ENCODE measurements around the gene MTFR2. TPM values are rescaled to one million over a fixed set of nuclear protein-coding genes. Genes with fewer than 3 reads are reported as not detected.

MTFR2 gene
- total RNA-seq, 6 experiments from 2014 or later = 2.6 to 6.8 (median 6.3) TPM

DNA sequence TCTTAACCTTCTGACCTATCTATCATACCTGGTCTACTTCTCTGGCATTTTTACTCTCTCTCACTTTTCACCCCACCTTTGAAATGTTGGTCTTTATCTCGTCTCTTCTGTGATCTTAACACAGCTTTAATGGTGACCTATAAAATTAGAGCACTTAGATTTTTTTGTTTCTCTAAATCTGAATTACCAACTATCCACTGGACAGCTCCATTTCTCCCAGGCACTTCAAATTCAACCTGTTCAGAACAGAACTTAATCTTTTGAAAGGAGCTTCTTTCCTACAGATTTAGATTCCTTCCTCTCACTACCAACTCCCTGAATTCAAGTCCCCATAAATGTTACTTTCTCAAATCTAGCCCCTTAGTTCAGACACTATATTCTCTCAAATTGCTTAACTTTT is 15.0 kb upstream of the MTFR2 start:
- H3K27ac Mint-ChIP-seq = peak overlapping the region; percentile 15; the same call in 1 of the 2 replicates
- TF ChIP-seq, protein P1, sequence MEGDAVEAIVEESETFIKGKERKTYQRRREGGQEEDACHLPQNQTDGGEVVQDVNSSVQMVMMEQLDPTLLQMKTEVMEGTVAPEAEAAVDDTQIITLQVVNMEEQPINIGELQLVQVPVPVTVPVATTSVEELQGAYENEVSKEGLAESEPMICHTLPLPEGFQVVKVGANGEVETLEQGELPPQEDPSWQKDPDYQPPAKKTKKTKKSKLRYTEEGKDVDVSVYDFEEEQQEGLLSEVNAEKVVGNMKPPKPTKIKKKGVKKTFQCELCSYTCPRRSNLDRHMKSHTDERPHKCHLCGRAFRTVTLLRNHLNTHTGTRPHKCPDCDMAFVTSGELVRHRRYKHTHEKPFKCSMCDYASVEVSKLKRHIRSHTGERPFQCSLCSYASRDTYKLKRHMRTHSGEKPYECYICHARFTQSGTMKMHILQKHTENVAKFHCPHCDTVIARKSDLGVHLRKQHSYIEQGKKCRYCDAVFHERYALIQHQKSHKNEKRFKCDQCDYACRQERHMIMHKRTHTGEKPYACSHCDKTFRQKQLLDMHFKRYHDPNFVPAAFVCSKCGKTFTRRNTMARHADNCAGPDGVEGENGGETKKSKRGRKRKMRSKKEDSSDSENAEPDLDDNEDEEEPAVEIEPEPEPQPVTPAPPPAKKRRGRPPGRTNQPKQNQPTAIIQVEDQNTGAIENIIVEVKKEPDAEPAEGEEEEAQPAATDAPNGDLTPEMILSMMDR (IDR thresholded peaks at IDR 0.05) = no peak
- H3K36me3 Mint-ChIP-seq (ENCODE audit: low read depth) = peaks cover 43% of the 10 kb centered on the region
- H3K4me3 Mint-ChIP-seq = no peak overlapping the region
- no peaks in the 10 kb centered on the region for H3K27me3 Mint-ChIP-seq (ENCODE audit: insufficient read depth)
- H3K9me3 Mint-ChIP-seq = no peaks in the 10 kb centered on the region
- H3K4me1 Mint-ChIP-seq (ENCODE audit: low read depth) = no peaks in the 10 kb centered on the region
- no peak for DNase-seq

DNA sequence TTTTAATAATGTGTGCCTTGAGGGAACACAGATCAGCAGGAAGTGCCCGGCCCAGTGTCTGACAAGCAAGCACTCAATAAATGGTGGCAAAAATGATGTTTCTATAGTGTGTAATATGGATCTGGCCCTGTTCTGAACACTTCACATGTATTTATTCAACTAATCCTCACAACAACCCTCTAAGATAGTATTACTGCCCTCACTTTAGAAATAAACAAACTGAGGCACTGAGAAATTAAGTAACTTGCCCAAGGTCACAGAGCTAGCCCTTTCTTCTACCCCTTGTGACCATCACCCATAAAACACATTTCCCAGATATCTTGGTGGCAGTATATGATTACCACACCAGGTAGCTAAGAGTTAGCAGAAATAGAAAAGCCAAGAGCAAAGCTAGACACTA is 12.8 kb upstream of the MTFR2 start:
- TF ChIP-seq, protein P1 (IDR thresholded peaks at IDR 0.05) = no peak
- no peak for DNase-seq
- Mint-ChIP-seq H3K27me3 (ENCODE audit: insufficient read depth) (no peaks in the 10 kb centered on the region), H3K36me3 (ENCODE audit: low read depth) (peaks cover 35% of the 10 kb centered on the region), H3K27ac (no peak overlapping the region), H3K9me3 (no peaks in the 10 kb centered on the region), H3K4me1 (ENCODE audit: low read depth) (no peaks in the 10 kb centered on the region), H3K4me3 (no peak overlapping the region)

DNA sequence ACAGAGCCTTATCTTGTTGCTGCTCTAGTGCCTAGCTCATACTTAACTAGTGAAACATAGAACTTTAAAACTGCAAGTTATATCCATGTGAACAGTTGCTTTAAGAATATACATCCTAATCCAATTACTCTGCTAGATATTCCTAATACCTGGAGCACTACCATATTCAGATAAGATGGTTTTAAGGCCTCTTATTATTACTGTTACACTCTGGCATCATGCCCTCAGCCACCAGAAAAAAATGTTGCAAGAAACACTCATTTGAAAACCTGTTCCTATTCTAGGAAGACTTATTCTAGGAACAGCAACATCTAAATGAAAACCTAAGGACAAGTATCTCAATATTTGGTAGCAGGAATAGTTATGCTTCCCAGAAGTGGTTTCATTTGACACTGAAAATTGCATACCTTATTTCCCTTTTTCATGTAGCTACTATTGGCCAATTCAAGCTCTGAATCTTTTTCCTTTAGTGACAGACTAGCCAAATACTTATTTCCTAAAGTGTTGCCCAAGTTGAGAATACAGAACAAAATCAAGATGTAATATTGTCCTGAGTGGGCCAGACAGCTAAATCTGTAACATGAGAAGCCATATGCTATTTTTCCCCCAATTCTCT is 4.8 kb upstream of the MTFR2 start:
- Mint-ChIP-seq H3K27ac (no peak overlapping the region), H3K9me3 (no peaks in the 10 kb centered on the region), H3K4me3 (no peak overlapping the region), H3K27me3 (ENCODE audit: insufficient read depth) (peaks cover under 1% of the 10 kb centered on the region; the same call in 1 of the 2 replicates), H3K36me3 (ENCODE audit: low read depth) (peaks cover 7% of the 10 kb centered on the region; the same call in 1 of the 2 replicates), H3K4me1 (ENCODE audit: low read depth) (peaks cover 27% of the 10 kb centered on the region)
- TF ChIP-seq, protein P1 (IDR thresholded peaks at IDR 0.05) = no peak
- no peak for DNase-seq

DNA sequence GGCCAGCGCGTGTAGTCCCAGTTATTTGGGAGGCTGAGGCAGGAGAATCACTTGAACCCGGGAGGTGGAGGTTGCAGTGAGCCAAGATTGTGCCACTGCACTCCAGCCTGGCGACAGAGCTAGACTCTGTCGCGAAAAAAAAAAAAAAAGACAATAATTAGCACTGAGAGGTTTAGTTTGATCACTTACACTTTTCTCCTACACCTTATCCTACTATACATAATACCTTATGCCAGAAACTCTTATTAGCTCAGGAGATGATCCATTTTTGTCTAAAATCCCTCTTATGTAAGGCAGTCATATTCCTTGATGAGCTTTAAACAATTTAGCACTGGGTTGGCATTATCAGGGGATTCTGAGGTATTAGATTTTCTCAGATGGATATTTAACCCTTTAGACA is 3.6 kb upstream of the MTFR2 start:
- H3K9me3 Mint-ChIP-seq = no peaks in the 10 kb centered on the region
- H3K4me3 Mint-ChIP-seq = no peak overlapping the region
- H3K27me3 Mint-ChIP-seq (ENCODE audit: insufficient read depth) = peaks cover 8% of the 10 kb centered on the region
- H3K27ac Mint-ChIP-seq = no peak overlapping the region; the same call in 1 of the 2 replicates
- TF ChIP-seq, protein P1 (IDR thresholded peaks at IDR 0.05) = no peak
- H3K36me3 Mint-ChIP-seq (ENCODE audit: low read depth) = no peaks in the 10 kb centered on the region; the same call in 1 of the 2 replicates
- H3K4me1 Mint-ChIP-seq (ENCODE audit: low read depth) = peaks cover 37% of the 10 kb centered on the region
- no peak for DNase-seq

GRCh38 chr6:136252441-136252840 is 2.3 kb upstream of the MTFR2 start:
- DNase-seq = no peak
- Mint-ChIP-seq H3K4me3 (no peak overlapping the region), H3K36me3 (ENCODE audit: low read depth) (peaks cover 7% of the 10 kb centered on the region), H3K4me1 (ENCODE audit: low read depth) (peaks cover 50% of the 10 kb centered on the region), H3K9me3 (no peaks in the 10 kb centered on the region), H3K27ac (no peak overlapping the region; the same call in 1 of the 2 replicates), H3K27me3 (ENCODE audit: insufficient read depth) (peaks cover 8% of the 10 kb centered on the region)
- TF ChIP-seq, protein P1 (IDR thresholded peaks at IDR 0.05) = no peak

All from HFFc6 (cell line).